Nasal cavity respiratory epithelium epithelial cell of viscerocranial mucosa (primary cell): Measurements from ENCODE around the gene PCDHGA1. TPM values are rescaled to one million over a fixed set of nuclear protein-coding genes. Genes with fewer than 3 reads are reported as not detected.

Source experiments
- total RNA-seq: library from RNA; depleted of rRNA; stranded (reverse); fragments of >200 nt; gene quantifications from 2 replicates; pipeline ENCODE4 v1.2.3, GENCODE V29; 2014

The PCDHGA1 gene
- total RNA-seq, 1 donor from 2014 or later: 0.43 TPM

DNA sequence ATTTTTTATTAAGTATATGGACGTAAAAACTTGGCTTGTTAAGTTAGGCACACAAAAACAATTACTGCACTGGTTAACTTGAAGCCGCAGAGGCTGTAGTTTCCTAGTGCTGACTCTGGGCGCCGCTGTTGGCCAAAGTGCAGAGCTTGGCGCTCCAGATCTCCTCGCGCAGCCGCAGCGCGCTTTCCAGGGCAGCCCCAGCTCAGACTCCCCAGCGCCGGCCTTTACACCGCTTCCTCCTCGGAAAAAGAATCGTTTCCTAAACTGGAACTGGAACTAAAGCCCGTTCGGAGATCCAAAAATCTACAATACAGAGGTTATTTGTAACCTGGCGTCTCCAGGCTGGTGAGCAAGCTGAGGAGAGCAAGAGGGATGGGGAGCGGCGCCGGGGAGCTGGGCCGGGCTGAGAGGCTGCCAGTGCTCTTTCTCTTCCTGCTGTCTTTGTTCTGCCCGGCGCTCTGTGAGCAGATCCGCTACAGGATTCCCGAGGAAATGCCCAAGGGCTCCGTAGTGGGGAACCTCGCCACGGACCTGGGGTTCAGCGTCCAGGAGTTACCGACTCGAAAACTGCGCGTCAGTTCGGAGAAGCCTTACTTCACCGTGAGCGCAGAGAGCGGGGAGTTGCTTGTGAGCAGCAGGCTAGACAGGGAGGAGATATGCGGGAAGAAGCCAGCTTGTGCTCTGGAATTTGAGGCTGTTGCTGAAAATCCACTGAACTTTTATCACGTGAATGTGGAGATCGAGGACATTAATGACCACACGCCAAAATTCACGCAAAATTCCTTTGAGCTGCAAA is 67.6 kb downstream of the PCDHGA1 start, which contains the start of gene PCDHGB5:
Gene PCDHGB5, plus strand, starts transcription at position 192 of the 796 bp plus-strand sequence. Its CDS starts 181 bp downstream, at position 373.

DNA sequence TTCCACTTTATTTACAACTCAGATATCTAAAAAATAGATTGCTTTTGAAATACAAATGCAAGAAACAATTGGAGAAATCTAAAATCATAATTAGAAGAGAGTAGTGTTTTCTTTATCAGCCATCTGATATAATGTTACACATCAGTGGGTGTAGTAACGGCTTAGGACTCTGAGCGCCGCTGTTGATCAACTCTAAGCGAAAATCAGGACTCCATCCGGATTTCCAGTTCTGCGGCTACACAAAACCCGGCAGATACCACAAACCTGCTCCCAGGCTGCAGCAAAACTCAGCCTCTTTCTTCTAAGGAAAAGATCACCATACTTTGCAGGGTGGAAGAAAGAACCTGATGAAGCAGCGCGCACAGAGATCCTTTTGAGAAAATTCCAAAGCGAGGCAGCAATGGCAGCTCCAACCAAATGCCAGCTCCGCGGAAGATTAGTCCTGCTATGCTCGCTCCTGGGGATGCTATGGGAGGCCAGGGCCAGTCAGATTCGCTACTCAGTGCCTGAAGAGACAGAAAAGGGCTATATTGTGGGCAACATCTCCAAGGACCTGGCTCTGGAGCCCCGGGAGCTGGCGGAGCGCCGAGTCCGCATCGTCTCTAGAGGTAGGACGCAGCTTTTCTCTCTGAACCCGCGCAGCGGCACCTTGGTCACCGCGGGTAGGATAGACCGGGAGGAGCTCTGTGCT is 72.4 kb downstream of the PCDHGA1 start, which contains the start of gene PCDHGA9:
Gene PCDHGA9, plus strand, starts transcription at position 226 of the 691 bp plus-strand sequence. Its CDS starts 175 bp downstream, at position 401.

DNA sequence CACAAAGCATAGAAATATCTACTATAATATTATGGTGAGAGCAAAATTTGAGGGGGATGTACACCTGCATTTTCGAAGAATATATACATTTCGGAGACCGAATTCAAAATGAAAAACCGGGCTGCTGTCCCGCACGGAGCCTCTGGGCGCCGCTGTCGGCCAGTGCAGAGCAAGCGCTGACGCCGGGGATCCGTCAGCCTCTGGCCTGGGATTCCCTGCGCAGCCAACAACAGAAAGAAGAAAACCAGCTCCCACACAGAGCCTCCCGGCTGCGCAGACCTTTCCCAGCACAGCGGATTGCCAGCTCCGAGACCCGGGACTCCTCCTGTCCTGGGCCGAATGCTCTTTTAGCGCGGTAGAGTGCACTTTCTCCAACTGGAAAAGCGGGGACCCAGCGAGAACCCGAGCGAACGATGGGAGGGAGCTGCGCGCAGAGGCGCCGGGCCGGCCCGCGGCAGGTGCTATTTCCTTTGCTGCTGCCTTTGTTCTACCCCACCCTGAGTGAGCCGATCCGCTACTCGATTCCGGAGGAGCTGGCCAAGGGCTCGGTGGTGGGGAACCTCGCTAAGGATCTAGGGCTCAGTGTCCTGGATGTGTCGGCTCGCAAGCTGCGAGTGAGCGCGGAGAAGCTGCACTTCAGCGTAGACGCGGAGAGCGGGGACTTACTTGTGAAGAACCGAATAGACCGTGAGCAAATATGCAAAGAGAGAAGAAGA is 77.6 kb downstream of the PCDHGA1 start, which contains the start of gene PCDHGB6:
Gene PCDHGB6, plus strand, starts transcription at position 232 of the 716 bp plus-strand sequence. Its CDS starts 182 bp downstream, at position 414.

DNA sequence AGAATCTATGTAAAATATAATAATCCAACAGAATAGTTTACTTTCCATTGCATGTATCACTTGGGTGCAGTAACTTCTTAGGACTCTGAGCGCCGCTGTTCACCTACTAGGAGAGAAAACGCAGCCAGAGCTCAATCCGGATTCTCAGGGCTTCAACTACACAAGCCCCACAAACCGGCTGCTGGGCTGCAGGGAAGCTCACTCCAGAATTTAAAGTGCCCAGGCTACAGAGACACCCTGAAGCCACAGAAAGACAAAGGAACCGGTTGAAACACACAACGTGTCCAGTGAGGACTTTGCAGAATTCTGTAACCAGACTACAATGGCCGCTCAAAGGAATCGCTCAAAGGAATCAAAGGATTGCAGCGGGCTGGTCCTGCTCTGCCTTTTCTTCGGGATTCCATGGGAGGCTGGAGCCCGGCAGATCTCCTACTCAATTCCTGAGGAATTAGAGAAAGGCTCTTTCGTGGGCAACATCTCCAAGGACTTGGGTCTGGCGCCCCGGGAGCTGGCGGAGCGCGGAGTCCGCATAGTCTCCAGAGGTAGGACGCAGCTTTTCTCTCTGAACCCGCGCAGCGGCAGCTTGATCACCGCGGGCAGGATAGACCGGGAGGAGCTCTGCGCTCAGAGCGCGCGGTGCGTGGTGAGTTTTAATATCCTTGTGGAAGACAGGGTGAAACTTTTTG is 82.7 kb downstream of the PCDHGA1 start, which contains the start of gene PCDHGA10:
Gene PCDHGA10, plus strand, starts transcription at position 134 of the 686 bp plus-strand sequence. Its CDS starts 189 bp downstream, at position 323.

DNA sequence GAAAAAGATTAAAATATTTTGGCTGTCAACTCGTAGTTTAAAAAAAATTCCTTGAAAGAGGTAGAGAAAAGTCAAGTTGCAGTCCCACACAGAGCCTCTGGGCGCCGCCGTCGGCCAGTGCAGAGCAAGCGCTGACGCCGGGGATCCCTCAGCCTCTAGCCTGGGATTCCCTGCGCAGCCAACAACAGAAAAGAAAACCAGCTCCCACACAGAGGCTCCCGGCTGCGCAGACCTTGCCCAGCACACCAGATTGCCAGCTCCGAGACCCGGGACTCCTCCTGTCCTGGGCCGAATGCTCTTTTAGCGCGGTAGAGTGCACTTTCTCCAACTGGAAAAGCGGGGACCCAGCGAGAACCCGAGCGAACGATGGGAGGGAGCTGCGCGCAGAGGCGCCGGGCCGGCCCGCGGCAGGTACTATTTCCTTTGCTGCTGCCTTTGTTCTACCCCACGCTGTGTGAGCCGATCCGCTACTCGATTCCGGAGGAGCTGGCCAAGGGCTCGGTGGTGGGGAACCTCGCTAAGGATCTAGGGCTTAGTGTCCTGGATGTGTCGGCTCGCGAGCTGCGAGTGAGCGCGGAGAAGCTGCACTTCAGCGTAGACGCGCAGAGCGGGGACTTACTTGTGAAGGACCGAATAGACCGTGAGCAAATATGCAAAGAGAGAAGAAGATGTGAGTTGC is 87.3 kb downstream of the PCDHGA1 start, which contains the start of gene PCDHGB7:
Gene PCDHGB7, plus strand, starts transcription at position 184 of the 679 bp plus-strand sequence. Its CDS starts 183 bp downstream, at position 367.

DNA sequence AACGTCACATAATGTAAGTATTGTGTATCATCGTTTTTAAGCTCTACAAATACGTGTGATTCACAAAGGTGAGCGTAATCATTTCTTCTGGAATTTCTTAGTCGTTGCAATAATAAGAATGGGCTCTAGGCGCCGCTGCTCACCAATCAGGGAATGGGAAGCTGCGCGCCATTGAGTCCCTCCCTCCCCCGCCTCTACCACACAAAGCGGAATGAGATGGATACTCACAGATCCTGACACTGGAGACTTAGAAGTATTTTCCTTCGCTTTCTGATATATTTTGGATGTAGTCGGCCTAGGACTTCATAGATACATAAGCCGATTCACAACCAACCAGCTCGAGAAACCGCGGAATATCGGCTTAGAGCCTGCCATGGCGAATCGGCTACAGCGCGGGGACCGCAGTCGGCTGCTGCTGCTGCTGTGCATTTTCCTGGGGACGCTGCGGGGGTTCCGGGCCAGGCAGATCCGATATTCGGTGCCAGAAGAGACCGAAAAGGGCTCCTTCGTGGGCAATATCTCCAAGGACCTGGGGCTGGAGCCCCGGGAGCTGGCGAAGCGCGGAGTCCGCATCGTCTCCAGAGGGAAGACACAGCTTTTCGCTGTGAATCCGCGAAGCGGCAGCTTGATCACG is 90.7 kb downstream of the PCDHGA1 start, which contains the start of gene PCDHGA11:
Gene PCDHGA11, plus strand, starts transcription at position 197 of the 634 bp plus-strand sequence. Its CDS starts 177 bp downstream, at position 374.

DNA sequence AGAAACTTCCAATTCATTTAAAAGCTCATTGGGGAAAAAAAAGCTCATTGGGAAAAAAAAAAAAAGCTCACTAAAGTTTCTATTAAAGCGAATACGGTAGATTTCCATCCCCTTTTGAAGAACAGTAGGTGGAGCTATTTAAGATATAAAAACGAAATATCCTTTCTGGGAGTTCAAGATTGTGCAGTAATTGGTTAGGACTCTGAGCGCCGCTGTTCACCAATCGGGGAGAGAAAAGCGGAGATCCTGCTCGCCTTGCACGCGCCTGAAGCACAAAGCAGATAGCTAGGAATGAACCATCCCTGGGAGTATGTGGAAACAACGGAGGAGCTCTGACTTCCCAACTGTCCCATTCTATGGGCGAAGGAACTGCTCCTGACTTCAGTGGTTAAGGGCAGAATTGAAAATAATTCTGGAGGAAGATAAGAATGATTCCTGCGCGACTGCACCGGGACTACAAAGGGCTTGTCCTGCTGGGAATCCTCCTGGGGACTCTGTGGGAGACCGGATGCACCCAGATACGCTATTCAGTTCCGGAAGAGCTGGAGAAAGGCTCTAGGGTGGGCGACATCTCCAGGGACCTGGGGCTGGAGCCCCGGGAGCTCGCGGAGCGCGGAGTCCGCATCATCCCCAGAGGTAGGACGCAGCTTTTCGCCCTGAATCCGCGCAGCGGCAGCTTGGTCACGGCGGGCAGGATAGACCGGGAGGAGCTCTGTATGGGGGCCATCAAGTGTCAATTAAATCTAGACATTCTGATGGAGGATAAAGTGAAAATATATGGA is 100.2 kb downstream of the PCDHGA1 start, which contains the start of gene PCDHGA12:
Gene PCDHGA12, plus strand, starts transcription at position 176 of the 782 bp plus-strand sequence. Its CDS starts 253 bp downstream, at position 429.

DNA sequence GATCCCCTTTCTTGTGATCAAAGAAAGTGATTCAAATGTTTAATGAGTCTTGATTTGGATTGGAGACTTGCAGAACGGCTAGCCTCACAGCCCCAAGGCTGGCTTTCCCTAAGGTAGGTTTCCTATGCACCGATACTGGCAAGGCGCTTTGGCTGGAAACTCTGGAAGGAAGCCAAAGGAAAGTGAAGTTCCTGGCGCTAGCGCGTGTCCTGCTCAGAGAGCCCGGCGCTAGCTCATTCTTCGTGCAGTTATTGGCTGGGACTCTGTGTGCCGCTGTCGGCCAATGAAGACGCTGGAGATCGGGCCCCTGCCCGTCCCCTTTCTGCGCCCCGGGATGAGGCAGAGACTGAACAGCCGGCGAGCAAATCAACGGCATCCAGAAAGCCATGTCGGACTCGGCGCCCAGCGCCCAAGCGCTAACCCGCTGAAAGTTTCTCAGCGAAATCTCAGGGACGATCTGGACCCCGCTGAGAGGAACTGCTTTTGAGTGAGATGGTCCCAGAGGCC is 145.4 kb downstream of the PCDHGA1 start, which contains the start of gene PCDHGC3:
Gene PCDHGC3, plus strand, starts transcription at position 342 of the 507 bp plus-strand sequence. Its CDS starts 151 bp downstream, at position 493.

DNA sequence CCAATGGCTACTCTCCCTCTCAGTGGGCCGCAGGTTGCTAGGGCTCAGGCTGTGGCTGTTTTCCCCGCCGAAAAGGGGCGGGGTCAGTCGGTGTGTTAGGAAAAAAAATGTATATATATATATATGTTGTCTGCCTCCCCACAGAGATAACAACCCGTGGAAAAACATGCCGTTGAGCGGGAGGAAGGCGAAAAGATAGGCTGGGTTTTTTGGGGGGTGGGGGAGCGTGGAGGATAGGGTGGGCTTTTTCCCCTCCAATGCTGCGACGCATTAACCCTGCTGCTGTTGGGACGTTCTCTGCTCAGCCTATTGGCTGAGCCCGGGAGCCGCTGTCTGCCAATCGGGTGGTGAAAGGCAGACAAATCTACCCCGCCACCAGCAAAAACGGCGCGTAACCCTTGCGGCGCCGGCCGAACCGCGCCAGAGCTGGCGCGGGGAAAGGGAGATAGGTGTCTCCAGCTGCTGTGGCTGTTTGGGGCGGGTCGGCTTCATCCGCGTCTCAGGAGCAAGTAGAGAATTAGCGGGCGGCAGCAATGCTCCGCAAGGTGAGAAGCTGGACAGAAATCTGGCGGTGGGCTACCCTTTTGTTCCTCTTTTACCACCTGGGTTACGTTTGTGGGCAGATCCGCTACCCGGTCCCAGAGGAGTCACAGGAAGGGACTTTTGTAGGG is 154.5 kb downstream of the PCDHGA1 start, which contains the start of gene PCDHGC4:
Gene PCDHGC4, plus strand, starts transcription at position 390 of the 671 bp plus-strand sequence. Its CDS starts 144 bp downstream, at position 534.

DNA sequence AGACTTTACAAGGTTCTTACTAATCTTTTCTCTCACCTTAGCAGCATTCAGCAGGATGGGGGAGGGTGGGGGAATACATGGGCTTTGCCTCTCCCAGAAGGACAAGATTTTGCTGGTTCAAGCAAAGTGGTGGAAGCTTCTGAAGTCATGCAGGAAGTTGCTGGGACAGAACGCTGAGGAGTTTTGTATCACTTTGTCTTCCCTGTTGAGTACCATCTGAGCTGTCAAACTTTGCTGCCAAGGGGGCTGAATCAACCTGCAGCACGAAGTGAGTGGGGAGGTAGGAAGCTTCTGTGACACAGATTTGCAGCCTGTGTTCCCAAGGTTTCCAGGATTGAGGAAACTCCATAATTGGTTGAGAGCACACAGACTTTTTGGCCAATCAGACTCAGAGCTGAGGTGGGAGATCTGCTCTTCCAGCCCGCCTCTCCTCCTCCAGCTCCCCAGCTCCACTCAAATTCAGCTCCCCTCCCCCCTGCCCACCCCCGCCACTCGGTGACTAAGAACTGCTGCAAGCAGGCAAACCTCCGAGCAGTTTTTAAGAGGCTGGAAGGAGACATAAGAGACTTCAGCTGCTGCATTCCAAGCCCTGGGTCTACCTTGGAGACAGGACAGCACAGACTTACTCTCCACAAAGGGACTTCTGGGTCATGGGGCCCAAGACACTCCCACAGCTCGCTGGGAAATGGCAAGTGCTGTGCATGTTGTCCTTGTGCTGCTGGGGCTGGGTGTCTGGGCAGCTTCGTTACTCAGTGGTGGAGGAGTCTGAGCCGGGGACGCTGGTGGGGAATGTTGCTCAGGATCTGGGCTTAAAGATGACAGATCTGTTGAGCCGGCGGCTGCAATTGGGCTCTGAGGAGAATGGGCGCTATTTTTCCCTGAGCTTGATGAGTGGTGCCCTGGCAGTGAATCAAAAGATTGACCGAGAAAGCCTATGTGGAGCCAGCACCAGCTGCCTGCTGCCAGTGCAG is 158.6 kb downstream of the PCDHGA1 start, which contains the start of gene PCDHGC5:
Gene PCDHGC5, plus strand, starts transcription at position 491 of the 971 bp plus-strand sequence. Its CDS starts 160 bp downstream, at position 651.

Other genes starting within 250 kb of the PCDHGA1 start
- gene PCDHB2, start 235.9 kb upstream of the PCDHGA1 start, total RNA-seq: 0.34 and 4.1 TPM in 2 replicates
- under 0.01 and 0.57 TPM in 2 replicates for gene PCDHB3, start 230.0 kb upstream of the PCDHGA1 start, total RNA-seq
- under 0.01 and 0.21 TPM in 2 replicates for gene PCDHB4, start 208.7 kb upstream of the PCDHGA1 start, total RNA-seq
- gene PCDHB5, start 195.3 kb upstream of the PCDHGA1 start, total RNA-seq: 0.34 and 1.00 TPM in 2 replicates
- gene PCDHB6, start 180.5 kb upstream of the PCDHGA1 start, total RNA-seq: 0.21 TPM in 1 of 2 replicates, not detected in the other
- gene PCDHB7, start 157.9 kb upstream of the PCDHGA1 start, total RNA-seq: 0.07 TPM in 1 of 2 replicates, not detected in the other
- gene PCDHB8, start 152.7 kb upstream of the PCDHGA1 start, total RNA-seq: 0.57 TPM in 1 of 2 replicates, not detected in the other
- gene PCDHB16, start 148.1 kb upstream of the PCDHGA1 start, total RNA-seq: 0.07 TPM in 1 of 2 replicates, not detected in the other
- under 0.01 and 0.14 TPM in 2 replicates for gene PCDHB9, start 143.4 kb upstream of the PCDHGA1 start, total RNA-seq
- under 0.01 and 0.57 TPM in 2 replicates for gene PCDHB10, start 138.2 kb upstream of the PCDHGA1 start, total RNA-seq
- gene PCDHB11, start 130.9 kb upstream of the PCDHGA1 start, total RNA-seq: 0.34 and 0.85 TPM in 2 replicates
- gene PCDHB12, start 121.8 kb upstream of the PCDHGA1 start, total RNA-seq: under 0.01 and 0.28 TPM in 2 replicates
- gene PCDHB13, start 116.6 kb upstream of the PCDHGA1 start, total RNA-seq: under 0.01 and 0.64 TPM in 2 replicates
- 0.34 and 1.7 TPM in 2 replicates for gene PCDHB14, start 107.2 kb upstream of the PCDHGA1 start, total RNA-seq
- gene PCDHB15, start 85.1 kb upstream of the PCDHGA1 start, total RNA-seq: 0.34 and 0.50 TPM in 2 replicates
- 0.14 TPM in 1 of 2 replicates, not detected in the other for gene SLC25A2, start 26.5 kb upstream of the PCDHGA1 start, total RNA-seq
- 84.6 and 94.3 TPM in 2 replicates for gene TAF7, start 9.7 kb upstream of the PCDHGA1 start, total RNA-seq
- 0.34 and 1.00 TPM in 2 replicates for gene PCDHGA2, start 8.2 kb downstream of the PCDHGA1 start, total RNA-seq
- under 0.01 and 0.36 TPM in 2 replicates for gene PCDHGA3, start 13.3 kb downstream of the PCDHGA1 start, total RNA-seq
- gene PCDHGB1, start 19.6 kb downstream of the PCDHGA1 start, total RNA-seq: 0.34 and 1.6 TPM in 2 replicates
- under 0.01 and 1.8 TPM in 2 replicates for gene PCDHGA4, start 24.5 kb downstream of the PCDHGA1 start, total RNA-seq
- gene PCDHGB2, start 29.5 kb downstream of the PCDHGA1 start, total RNA-seq: under 0.01 and 1.7 TPM in 2 replicates
- under 0.01 and 0.64 TPM in 2 replicates for gene PCDHGA5, start 33.6 kb downstream of the PCDHGA1 start, total RNA-seq
- gene PCDHGB3, start 39.7 kb downstream of the PCDHGA1 start, total RNA-seq: 0.34 and 2.1 TPM in 2 replicates
- under 0.01 and 1.1 TPM in 2 replicates for gene PCDHGA6, start 43.4 kb downstream of the PCDHGA1 start, total RNA-seq
- gene PCDHGA7, start 52.2 kb downstream of the PCDHGA1 start, total RNA-seq: under 0.01 and 1.8 TPM in 2 replicates
- gene PCDHGB4, start 57.2 kb downstream of the PCDHGA1 start, total RNA-seq: 3.1 and 8.0 TPM in 2 replicates
- gene PCDHGA8, start 62.1 kb downstream of the PCDHGA1 start, total RNA-seq: 0.34 and 1.3 TPM in 2 replicates
- gene PCDHGB5, start 67.4 kb downstream of the PCDHGA1 start, total RNA-seq: 4.8 and 14.0 TPM in 2 replicates
- gene PCDHGA9, start 72.3 kb downstream of the PCDHGA1 start, total RNA-seq: 0.34 and 3.8 TPM in 2 replicates
- 0.68 and 4.0 TPM in 2 replicates for gene PCDHGB6, start 77.5 kb downstream of the PCDHGA1 start, total RNA-seq
- gene PCDHGA10, start 82.5 kb downstream of the PCDHGA1 start, total RNA-seq: 1.7 and 7.5 TPM in 2 replicates
- gene PCDHGB7, start 87.2 kb downstream of the PCDHGA1 start, total RNA-seq: 1.4 and 9.3 TPM in 2 replicates
- gene PCDHGA11, start 90.5 kb downstream of the PCDHGA1 start, total RNA-seq: 2.1 and 5.3 TPM in 2 replicates
- 0.68 and 2.2 TPM in 2 replicates for gene PCDHGA12, start 100.0 kb downstream of the PCDHGA1 start, total RNA-seq
- gene PCDHGC3, start 145.5 kb downstream of the PCDHGA1 start, total RNA-seq: 17.1 and 38.5 TPM in 2 replicates
- 0.34 and 1.2 TPM in 2 replicates for gene PCDHGC4, start 154.5 kb downstream of the PCDHGA1 start, total RNA-seq
- 0.34 and 1.1 TPM in 2 replicates for gene PCDHGC5, start 158.6 kb downstream of the PCDHGA1 start, total RNA-seq